SU-DHL-6 (cell line): Measurements from ENCODE around the gene COL17A1.

ENCODE experiments used
- H2AFZ ChIP-seq: fragments of 200-600 bp; sonication (generic); 2 replicates; pipeline ENCODE4 v1.6.1; 2014; ENCODE audit warnings: low read depth, mild to moderate bottlenecking, moderate library complexity, mixed read lengths, antibody characterized with exemption, low read length; ENCODE audit not compliant: severe bottlenecking
- H3F3A ChIP-seq: fragments of 200-600 bp; shearing (Covaris generic); 2 replicates; pipeline ENCODE4 v1.6.0; 2016; ENCODE audit warnings: antibody characterized with exemption, mild to moderate bottlenecking; ENCODE audit not compliant: insufficient read depth
- H3K27ac ChIP-seq: fragments of 200-600 bp; sonication (generic); 2 replicates; pipeline ENCODE4 v1.5.1; 2016; ENCODE audit warnings: low read depth, mild to moderate bottlenecking, low read length, moderate library complexity, mixed read lengths
- H3K27me3 ChIP-seq: fragments of 200-600 bp; sonication (generic), shearing (Covaris generic); 2 replicates; pipeline ENCODE4 v1.6.0; 2014; ENCODE audit warnings: mild to moderate bottlenecking, low read length
- H3K36me3 ChIP-seq: fragments of 200-600 bp; sonication (generic); 2 replicates; pipeline ENCODE4 v1.6.1; 2014; ENCODE audit warnings: mild to moderate bottlenecking, low read length, mixed read lengths
- H3K4me2 ChIP-seq: fragments of 300-600, 200-600 bp; shearing (Covaris generic), sonication (generic); 2 replicates; pipeline ENCODE4 v1.6.0; 2014; ENCODE audit warnings: low read length, low read depth, mild to moderate bottlenecking; ENCODE audit not compliant: poor library complexity, severe bottlenecking
- H3K4me3 ChIP-seq: fragments of 200-600 bp; sonication (generic); 2 replicates; pipeline ENCODE4 v1.5.1; 2014; ENCODE audit warnings: antibody characterized with exemption, low read length, mild to moderate bottlenecking, mixed read lengths; ENCODE audit not compliant: insufficient read depth, poor library complexity, severe bottlenecking
- H3K79me2 ChIP-seq: fragments of 200-600 bp; sonication (generic); 2 replicates; pipeline ENCODE4 v1.6.1; 2014; ENCODE audit warnings: mild to moderate bottlenecking, low read length, moderate library complexity; ENCODE audit not compliant: insufficient read depth
- H3K9ac ChIP-seq: fragments of 200-600 bp; sonication (generic); 2 replicates; pipeline ENCODE4 v1.7.0; 2014; ENCODE audit warnings: mild to moderate bottlenecking, low read length
- H3K9me2 ChIP-seq: fragments of 200-600 bp; sonication (generic); replicated peaks from 2 replicates; pipeline ENCODE4 v1.6.1; 2014; ENCODE audit warnings: low read length; ENCODE audit not compliant: insufficient read depth
- H3K9me3 ChIP-seq: fragments of 200-600 bp; sonication (generic); 2 replicates; pipeline ENCODE4 v1.6.1; 2014; ENCODE audit warnings: low read length, mixed read lengths; ENCODE audit not compliant: insufficient read depth
- H4K20me1 ChIP-seq: fragments of 200-600 bp; sonication (generic); 2 replicates; pipeline ENCODE4 v1.6.1; 2014; ENCODE audit warnings: low read depth, mild to moderate bottlenecking, antibody characterized with exemption, low read length, moderate library complexity, mixed read lengths
- CTCF ChIP-seq: fragments of 200-600 bp; sonication (generic); IDR thresholded peaks from one replicate; pipeline ENCODE4 v1.5.1; 2017; ENCODE audit warnings: antibody characterized with exemption, mild to moderate bottlenecking, low read length, moderate library complexity; ENCODE audit not compliant: insufficient read depth, poor library complexity, severe bottlenecking
- EZH2phosphoT487 ChIP-seq: fragments of 200-600 bp; sonication (generic), shearing (Covaris generic); conservative IDR thresholded peaks from 2 replicates; pipeline ENCODE4 v1.6.1; 2018; ENCODE audit warnings: mild to moderate bottlenecking, antibody characterized with exemption, low read length, moderate library complexity, mixed read lengths

COL17A1 gene

DNA sequence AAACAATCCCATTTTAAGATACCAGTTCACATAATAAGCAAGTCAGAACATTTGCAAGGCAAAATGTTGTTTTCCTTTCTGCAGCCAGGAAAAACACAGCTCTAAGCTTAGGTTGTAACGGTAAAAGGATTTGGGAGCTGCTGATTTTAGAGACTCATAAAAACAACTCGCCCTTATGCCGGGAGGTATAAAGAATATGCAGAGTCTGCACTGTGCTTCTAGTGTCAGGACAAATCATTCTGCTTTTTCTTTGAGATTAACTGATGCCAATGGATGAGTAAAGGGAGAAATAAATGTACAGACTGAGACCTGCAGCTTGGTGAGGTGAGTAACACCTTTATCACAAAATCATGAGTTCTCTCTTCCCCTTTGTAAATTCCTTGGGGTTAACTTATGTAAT, 34.3 kb upstream of the COL17A1 start:
- no peaks in the 10 kb centered on the region for H3K27me3 ChIP-seq
- no peak overlapping the region for H3K4me3 ChIP-seq
- no peak overlapping the region for H3K4me2 ChIP-seq
- no peak for TF ChIP-seq EZH2phosphoT487
- no peak for TF ChIP-seq CTCF
- H3K9me2 ChIP-seq: no peaks in the 10 kb centered on the region
- H3K36me3 ChIP-seq: no peaks in the 10 kb centered on the region
- peak overlapping the region; percentile 27 for H2AFZ ChIP-seq
- H3K9me3 ChIP-seq: no peaks in the 10 kb centered on the region
- H3K79me2 ChIP-seq: no peaks in the 10 kb centered on the region; the same call in none of the 2 replicates
- H3F3A ChIP-seq: peaks cover 10% of the 10 kb centered on the region; the same call in 1 of the 2 replicates
- H3K9ac ChIP-seq: no peak overlapping the region
- H4K20me1 ChIP-seq: no peaks in the 10 kb centered on the region
- no peak overlapping the region for H3K27ac ChIP-seq

- peaks cover 10% of the 10 kb centered on the region; the same call in 1 of the 2 replicates for H3F3A ChIP-seq
- H3K9me3 ChIP-seq: no peaks in the 10 kb centered on the region
- no peaks in the 10 kb centered on the region for H4K20me1 ChIP-seq
- H3K27me3 ChIP-seq: no peaks in the 10 kb centered on the region
- H3K27ac ChIP-seq: no peak overlapping the region
- no peak overlapping the region for H3K9ac ChIP-seq
- no peaks in the 10 kb centered on the region for H3K36me3 ChIP-seq
- no peak overlapping the region for H3K4me2 ChIP-seq
- H2AFZ ChIP-seq: no peak overlapping the region
- H3K79me2 ChIP-seq: no peaks in the 10 kb centered on the region; the same call in 1 of the 2 replicates
- H3K9me2 ChIP-seq: no peaks in the 10 kb centered on the region
- TF ChIP-seq EZH2phosphoT487: no peak
- TF ChIP-seq CTCF: no peak
- H3K4me3 ChIP-seq: no peak overlapping the region
These were observed 32.2 kb upstream of the COL17A1 start for GRCh38 chr10:104117839-104118323.

- Histone ChIP-seq H4K20me1 (no peaks in the 10 kb centered on the region), H3F3A (no peaks in the 10 kb centered on the region), H3K4me2 (no peak overlapping the region), H3K27me3 (no peaks in the 10 kb centered on the region; the same call in 1 of the 2 replicates), H3K9me3 (no peaks in the 10 kb centered on the region), H3K9me2 (no peaks in the 10 kb centered on the region), H3K79me2 (no peaks in the 10 kb centered on the region), H3K4me3 (no peak overlapping the region), H3K36me3 (no peaks in the 10 kb centered on the region), H3K27ac (no peak overlapping the region), H3K9ac (no peak overlapping the region), H2AFZ (no peak overlapping the region)
- no peak for TF ChIP-seq CTCF
- TF ChIP-seq EZH2phosphoT487: no peak
These were observed 27.8 kb upstream of the COL17A1 start for GRCh38 chr10:104113376-104113956.
